HG02678 (cell line): ENCODE results near the gene SLC29A3.

Experiments used
- ATAC-seq: cut with Tn5 transposase; IDR thresholded peaks from one replicate; pipeline ENCODE4 v1.9.1; 2021; ENCODE audit warnings: mild to moderate bottlenecking, moderate library complexity; ENCODE audit not compliant: unreplicated experiment

SLC29A3 gene

DNA sequence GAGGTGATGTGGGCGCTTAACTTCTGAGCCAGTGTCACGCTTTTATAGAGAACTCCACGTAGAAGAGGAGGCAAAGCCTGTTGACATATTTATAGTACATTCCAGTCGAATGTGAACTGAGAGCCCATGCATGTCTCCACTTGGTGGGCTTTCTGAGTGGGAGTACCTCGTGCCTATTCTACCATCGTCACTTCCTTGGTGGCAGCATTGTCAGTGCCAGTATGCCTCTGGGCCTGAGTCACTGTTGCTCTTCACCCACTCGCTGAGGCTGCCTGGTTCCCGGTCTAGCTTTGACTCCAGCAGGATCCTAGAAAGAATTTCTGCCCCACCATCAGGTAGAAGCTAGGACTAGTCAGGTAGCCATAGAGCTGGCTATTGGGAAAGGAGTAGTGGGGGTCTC lies 47.6 kb downstream of the SLC29A3 start:
- no peak for ATAC-seq

DNA sequence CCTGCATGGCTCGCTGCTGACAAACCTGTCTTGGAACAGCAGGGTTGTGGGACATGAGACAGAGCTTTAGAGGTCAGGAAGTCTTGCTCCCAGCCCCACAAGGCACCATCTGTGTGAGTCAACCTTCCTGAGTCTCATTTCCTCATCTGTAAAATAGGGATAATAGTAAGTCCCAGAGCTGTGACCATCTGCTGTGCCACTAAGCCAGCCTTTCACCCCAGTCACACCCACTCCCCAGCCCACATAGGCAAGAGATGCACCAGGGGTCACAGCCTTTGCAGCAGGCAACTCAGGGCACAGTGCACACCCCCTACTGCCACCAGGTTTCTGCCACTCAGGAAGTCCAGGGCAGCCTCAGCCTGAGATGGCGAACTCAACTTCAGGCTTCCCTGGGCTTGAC lies 48.2 kb downstream of the SLC29A3 start:
- no peak for ATAC-seq

DNA sequence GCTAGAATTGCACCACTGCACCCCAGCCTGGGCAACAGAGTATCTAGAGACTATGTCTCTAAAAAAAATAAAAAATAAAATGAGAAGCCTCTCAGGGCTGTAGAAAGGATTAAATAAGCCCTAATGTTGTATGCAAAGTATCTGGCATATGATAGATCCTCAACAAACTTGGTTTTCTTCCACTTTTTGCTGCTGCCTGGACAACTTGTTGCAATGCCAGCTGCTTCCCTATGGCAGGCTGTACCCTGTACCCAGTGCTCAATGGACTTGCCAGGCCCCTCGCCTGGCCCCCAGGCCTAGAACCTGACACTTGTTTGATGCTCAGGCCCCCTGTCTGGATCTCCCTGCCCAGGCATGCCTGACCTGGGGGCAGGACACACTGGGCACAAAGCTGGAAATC lies 49.1 kb downstream of the SLC29A3 start:
- no peak for ATAC-seq

DNA sequence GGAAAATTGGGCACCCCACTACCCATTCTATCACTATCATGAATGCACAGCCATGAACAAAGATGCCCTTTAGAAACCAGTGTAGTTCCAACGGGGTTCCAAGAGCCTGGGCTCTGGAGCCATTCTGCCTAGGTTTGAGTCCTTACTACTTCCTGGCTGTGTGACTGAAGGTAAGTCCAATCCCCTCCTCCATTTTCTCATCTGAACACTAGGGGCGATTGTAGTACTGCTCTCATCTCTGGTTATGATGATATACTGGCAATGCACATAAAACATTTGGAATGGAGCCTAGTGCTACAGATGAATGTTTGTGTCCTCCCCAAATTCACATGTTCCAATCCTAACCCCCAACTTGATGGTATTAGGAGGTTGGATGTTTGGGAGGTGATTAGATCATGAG lies 49.6 kb downstream of the SLC29A3 start:
- no peak for ATAC-seq

DNA sequence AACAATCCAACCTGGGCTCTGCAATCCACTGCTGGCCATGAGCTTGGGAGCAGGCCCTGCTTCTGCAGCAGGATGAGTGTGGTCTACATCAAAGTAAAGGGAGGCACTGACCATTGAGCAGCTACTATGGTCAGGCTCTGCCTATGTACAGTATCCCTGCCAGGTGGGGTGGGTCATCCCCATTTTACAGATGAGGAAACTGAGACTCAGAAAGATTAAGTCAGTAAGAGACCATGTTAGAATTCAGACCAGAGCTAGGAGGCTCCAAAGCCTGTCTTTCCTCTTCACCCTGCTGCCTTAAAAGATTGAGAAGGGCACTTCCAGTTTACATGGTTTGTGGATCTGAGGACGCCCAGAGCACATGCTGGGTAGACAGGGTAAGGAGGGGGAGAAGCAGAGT lies 50.5 kb downstream of the SLC29A3 start:
- no peak for ATAC-seq

DNA sequence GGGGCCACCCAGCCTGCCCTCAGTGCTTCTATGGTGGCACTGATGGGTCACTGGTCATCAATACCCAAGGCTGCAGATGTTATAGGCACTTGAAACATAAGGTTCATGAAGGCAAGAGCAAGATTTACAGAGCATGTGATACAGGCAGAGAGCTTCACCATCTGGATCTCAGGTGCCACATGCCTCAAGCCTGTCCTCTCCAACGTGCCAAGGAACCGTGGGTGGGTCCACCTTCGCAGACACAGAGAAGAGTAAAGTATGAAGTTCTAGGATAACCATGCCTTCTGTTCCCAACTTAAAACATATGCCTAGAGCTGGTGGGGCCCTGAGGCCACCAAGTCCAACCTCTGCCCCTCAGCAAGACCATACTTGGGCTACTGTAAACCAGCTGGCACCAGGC lies 51.0 kb downstream of the SLC29A3 start:
- no peak for ATAC-seq

DNA sequence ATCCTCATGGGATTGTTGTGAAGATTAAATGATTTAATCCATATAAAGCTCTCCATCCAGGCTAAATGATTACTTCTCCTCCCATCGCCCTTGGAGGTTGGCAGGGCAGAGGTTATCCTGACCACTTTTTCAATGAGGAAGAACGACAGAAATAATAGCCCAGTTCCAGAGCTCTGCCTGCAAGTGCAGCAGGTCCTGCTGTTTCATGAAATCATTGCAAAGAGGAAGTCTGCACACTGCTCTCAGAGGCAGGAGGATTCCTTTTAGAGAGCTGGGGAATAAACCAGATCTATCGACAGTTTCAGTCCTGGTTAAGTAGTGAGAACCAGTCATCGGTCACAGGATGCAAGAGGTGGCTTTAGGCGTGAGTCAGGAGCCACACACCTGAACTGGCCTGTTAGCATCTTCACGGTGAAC lies 52.7 kb downstream of the SLC29A3 start:
- ATAC-seq = no peak

DNA sequence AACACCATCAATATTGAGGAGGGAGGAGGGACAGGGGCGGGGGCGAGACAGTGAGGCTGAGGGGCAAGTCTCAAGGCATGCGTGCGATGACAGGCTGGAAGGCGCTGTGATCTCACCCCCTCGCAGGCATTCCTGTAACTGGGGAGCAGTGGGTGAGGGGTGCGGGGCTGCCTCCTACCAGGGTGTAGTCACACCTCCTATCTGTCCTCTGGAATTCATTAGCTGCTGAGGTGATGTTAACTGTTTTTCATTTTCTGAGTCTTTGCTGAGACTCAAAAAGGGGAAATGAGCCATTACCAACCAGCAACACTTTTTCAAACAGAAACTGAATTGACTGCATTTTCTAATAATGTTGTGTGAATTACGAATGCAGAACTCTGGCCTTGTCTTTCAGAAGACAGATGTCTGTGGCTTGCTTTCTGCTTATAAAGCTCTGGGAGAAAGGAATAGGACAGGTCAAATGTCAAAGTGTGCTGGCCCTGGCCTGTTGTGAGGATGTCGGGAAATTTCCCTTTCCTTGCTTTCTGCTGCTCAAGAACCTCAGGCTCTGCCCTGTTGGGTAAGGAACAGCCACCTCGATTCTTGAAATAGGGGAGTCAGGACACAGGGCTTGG lies 53.9 kb downstream of the SLC29A3 start:
- ATAC-seq = peak; percentile 53

DNA sequence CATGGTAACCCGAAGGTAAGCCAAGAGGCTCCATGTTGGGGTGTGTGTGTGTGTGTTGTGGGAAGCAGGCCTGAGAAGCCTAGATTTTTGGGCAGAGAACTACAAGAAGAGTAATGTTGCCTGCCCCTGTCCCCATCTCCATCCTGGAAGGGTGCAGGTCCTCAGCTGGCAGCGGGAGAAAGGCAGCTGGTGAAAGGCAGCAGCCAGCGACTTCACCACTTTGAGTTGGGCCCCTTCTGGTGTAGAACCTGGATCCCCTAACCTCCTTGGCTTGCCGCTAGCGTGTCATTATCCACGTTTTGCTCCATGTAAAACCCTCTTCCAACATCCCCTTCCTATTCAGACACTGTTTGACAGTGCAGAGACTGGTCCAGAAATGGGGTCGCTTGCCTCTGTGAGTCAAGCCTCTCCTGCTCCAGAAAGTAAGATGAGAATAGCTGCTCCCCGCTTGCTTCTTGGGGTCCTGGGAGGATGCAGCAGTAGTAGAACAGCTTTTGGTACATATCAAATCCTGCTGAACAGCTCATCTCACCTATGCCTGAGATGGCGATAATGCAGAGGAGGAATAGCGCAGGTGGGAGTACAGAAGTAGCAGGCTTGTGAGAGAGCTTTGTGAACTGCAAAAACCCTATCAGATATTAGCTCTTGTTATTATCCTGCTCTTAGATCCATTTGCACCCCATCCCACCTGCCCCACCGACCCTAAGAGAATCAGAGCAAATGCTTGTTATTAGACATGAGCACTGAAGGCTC lies 55.6 kb downstream of the SLC29A3 start:
- no peak for ATAC-seq

DNA sequence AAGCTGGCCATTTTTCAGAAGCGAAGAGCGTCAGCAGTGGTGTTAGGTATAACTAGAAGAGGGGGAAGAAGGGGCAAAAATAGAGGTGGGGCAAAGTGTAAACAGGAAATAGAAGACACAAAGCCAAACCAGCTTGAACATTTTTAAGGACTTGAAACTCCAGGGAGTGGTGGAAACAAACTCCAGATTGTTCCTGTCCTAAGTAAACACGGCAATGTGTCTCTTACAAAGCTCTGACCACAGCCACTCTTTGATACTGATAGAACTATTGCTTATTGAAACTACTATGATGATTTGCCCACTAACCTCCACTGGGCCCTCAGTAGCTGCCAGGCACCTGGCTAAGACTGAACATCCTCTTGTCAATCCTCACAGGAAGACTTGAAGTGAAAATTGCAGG lies 56.9 kb downstream of the SLC29A3 start:
- no peak for ATAC-seq

DNA sequence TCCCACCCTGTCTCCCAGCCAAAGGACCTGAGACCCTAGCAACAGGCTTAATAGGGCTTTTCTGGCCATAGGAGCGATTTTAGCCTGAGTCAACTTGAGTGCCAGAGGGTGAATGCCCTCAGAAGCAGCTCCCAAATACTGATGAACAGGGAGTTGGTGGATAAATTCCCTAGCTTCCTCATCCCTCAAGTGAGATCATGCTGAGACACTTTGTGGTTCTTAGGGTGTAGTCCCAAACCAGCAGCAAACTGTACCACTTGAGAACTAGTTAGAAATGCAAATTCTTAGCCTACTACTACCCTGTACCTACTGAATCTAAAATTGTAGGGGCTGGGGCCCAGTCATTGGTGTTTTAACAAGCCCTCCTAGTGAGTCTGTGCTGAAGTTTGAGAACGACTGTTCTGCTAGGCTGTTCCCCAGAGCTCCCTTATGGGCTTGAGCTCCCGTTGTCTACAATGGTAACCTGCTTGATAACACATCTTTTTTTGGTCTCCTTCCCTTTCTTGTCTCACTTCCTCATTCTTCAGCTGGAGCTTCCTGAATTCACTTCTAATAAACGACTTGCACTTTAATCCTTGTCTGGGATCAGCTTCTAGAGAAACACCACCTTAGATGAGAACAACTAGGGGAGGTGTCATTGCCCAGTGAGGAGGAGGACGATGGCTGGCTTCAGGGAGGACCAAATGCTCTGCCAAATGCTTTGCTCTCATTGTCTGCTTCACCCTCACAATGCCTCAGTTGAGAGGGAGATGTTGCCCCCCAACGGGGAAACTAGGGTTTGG lies 59.5 kb downstream of the SLC29A3 start:
- ATAC-seq = no peak

DNA sequence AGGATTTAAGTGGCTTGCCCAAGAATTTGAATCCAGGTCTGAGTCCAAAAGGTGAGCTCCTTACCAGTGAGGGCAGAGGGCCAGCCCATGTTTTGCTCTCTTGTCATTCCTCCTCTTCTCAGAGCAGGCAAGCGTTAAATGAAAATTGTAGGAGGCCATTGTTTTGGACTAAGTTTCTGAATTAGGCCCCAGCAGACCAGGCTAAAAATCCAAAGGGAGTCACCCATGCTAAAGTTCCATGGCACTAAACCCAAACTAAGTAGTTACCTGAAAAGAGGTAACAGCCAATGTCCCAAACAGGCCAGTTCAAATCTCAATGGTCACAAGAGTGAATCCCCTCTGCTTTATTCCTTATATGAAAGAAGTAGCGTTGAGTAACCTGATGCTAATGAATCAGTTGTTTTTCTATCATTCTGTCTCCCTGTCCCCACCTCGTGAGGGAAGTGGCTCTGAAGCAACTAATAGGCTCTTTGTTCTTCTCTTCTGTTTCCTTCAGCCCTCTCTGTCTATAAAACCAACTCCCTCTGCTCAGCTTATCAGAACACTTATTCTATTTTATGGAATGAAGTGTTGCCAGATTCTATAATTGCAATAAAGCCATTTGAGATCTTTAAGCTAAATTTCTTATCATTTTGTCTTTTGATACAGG lies 60.2 kb downstream of the SLC29A3 start:
- no peak for ATAC-seq

DNA sequence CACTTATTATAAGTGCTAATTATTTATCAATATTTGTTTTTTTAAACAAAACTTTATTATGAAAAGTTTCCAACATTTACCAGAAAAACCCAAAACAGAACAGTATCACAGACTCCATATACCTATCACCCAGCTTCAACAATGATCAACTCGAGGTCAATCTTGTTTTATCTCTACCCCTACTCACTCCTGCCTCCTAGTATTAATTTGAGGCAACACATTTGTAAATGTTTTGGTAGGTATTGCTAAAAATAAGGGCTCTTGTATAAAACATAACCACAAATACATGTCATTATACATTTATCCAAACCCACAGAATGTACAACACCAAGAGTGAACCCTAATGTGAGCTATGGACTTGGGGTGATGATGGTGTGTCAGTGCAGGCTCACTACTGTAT lies 61.8 kb downstream of the SLC29A3 start:
- no peak for ATAC-seq

DNA sequence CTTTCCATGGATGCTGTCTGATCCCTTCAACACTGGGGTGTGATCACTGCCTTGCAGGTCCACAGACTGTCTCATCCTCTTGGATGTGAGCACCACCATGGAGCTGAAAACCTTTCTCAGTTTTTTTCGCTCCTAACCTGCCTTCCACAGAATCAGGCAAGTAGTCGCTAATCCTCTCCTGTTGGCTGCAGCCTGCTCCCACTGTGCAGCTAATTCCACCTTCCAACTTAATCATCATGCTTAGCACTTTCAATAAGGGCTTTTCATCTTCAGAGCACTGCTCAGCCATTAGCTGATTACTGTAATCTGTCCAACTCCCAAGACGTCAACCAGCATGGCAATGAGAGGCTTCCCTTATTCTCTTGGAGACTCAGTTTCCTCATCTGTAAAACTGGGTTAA lies 62.6 kb downstream of the SLC29A3 start:
- ATAC-seq = no peak

DNA sequence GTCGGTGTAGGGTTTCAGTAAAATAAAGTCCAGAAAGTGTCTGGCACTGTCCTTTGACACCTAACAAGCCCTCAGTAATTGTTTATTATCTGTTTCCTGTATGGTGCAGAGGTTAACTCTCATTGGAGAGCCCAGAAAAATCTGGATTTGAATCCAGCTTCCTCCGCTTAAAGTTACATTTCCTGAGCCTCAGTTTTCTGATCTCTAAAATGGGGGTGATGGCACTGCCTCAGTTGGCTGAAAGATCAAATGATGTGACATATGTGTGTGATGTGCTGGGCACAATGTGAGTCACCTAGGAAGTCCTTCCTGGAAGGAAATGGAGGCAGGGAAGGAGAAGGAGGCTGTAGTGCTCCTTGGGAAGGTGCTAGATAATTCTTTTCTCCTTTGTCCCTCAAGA lies 63.0 kb downstream of the SLC29A3 start:
- ATAC-seq = no peak

DNA sequence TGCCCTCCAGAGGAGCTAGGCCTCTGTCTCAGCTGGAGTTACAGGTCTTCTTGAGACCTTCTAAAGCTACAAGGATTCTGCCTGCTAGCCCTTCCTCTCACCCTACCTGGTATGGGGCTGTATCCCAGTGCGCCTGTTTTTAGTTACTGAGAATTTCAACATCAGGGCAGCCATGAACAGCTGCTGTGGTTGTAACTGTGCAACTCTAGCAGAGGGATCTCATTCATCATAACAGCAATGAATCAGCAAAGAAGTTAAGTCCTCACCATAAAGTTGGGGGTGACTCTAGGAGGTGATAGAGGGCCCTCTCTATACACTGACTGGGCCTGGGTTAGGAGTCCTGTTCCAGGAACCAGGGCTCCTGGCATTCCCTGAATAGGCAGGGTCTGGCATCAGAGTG lies 63.7 kb downstream of the SLC29A3 start:
- ATAC-seq = no peak

DNA sequence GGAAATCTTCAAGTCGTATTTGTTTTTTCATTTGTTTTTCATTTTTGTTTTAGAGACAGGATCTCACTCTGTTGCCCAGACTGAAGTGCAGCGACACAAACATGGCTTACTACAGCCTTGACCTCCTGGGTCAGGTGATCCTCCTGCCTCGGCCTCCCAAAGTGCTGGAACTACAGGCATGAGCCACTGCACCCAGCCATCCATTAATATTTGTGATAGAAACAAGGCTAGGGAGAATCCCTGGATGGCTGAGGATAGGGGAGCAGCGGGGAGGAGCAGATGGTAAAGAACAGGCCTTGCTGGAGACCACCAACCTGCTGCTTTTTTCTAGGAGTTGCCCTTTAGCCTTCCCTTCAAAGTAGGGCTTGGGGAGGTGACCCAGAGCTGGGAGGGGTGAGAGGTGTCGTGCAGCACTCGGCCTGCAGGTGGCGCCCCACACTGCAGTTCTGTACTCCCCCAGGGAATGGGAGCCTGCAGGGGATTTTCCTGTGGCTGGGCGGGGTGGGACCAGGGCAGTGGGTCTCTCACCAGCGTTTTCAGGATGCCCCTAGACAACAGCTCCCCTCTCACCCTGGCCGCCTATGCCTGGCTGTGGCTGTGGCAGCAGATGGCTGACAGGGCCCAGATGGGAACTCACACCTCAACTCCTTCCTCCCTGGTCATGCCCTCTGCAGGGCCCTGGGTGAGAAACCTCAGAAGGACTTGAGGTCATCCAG lies 65.1 kb downstream of the SLC29A3 start:
- no peak for ATAC-seq

DNA sequence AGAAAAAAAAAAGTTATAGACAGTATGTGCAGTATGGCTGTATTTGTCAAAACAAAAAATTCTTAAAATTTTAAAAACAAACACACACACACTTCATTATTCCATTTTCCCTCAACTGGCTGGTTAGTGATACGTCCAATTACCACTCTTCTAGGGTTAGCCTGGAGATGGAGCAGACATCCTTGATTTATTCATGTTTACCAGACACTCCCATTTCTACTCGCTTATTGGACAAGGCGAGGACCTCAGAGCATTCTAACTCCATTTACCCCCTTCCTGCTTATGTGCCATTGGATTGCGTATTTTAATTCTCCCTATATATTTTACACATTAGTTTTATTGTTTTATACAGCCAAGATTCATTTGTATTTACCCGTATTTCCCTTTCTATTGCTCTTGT lies 69.1 kb downstream of the SLC29A3 start:
- ATAC-seq = no peak

DNA sequence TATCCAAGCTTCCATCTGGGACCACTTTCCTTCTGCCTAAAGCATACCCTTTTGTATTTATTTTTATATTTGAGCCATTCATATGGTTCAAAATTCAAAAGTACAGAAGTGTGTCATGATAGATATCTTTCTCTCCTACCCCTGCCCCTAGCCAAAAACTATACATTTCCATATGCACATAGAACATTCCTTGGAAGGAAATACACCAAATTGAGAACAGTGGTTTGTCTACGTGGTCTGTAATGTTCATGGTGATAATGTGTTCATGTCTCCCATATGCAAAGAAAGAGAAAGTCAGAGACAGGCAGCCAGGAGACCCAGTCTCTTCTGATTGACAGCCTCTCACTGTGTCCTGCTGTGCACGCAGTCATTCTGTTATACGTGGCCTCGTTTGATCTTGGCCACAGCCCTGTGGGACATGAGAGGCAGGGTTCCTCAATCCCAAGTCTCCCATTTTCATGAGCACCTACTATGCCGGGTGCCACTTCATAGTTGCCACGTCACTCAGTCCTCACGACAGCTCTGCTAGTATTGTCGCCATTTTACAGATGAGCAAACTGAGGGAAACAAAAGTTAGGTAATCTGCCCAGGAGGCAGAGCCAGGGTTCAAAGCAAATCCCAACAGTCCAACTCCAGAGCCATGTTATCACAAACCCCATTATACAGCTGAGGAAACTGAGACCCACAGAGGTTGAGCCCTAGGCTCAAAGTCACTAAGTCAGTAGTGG lies 69.7 kb downstream of the SLC29A3 start:
- ATAC-seq = no peak

DNA sequence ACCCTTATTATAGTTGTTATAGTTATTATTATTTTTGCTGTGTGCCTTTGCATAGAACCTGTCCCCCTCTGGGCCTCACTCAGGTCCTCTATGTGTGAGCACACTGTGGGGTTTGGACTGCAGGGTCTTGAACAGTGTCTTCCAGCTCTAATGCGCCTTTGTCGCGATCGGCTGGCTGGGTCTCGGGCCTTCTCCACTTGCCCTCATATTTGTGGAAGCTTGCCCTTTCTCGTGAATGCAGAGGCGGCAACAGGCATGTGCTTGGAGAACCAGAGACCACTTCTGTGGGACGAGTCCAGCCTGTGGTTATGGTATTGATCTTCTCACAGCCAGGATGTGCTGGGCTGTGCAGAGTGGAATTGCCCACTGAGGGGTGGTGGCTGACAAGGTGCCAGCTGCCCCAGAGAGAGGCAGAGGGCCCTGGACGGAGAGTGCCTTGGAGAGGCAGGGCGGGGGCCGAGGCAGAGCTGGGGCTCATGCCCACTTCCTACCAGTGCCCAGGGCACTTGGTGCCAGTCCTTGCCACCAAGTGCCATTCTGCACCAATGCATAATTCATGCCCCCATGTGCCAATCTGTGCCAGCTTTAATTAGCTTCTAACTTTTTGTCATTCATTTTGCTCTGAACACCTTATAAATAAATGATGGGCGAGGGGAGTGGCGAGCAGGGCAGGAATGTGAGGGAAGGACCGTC lies 70.9 kb downstream of the SLC29A3 start:
- no peak for ATAC-seq
